Right forelimb (tissue), 1 donor: ENCODE results near the gene CYB5B.
"Not testable (repeated sequence)": the region's sequence is repeated elsewhere in the genome, so short reads cannot be mapped to it uniquely, and the experiment has no call there.

Experiments
- DNase-seq: peaks from one replicate; pipeline ENCODE4 v3.0.0-alpha.2; 2018

CYB5B gene

GRCh38 chr16:69410219-69410990, 14.0 kb upstream of the CYB5B start:
- DNase-seq, result no peak

GRCh38 chr16:69411064-69411985, 13.1 kb upstream of the CYB5B start:
- DNase-seq, result no peak

- DNase-seq, result no peak
These were observed 12.1 kb upstream of the CYB5B start for GRCh38 chr16:69412287-69412686.

- DNase-seq, result no peak
These were observed 11.3 kb upstream of the CYB5B start for GRCh38 chr16:69413045-69413664.

- no peak for DNase-seq
These were observed 6.8 kb upstream of the CYB5B start for GRCh38 chr16:69417520-69418199.

GRCh38 chr16:69419956-69420355, 4.5 kb upstream of the CYB5B start:
- DNase-seq, result no peak

- DNase-seq, result no peak
These were observed 1.2 kb upstream of the CYB5B start for GRCh38 chr16:69423189-69423588.

- no peak for DNase-seq
These were observed 741 bp downstream of the CYB5B start for GRCh38 chr16:69424935-69425784.

GRCh38 chr16:69428652-69429051, 4.2 kb downstream of the CYB5B start:
- DNase-seq, result no peak

- DNase-seq, result not testable (repeated sequence)
These were observed 4.7 kb downstream of the CYB5B start for GRCh38 chr16:69429058-69429640.

- DNase-seq, result no peak
These were observed 7.6 kb downstream of the CYB5B start for GRCh38 chr16:69431948-69432468.

- DNase-seq, result no peak
These were observed 9.6 kb downstream of the CYB5B start for GRCh38 chr16:69434066-69434465.

- DNase-seq, result no peak
These were observed 11.8 kb downstream of the CYB5B start for GRCh38 chr16:69435977-69436820.

- no peak for DNase-seq
These were observed 12.5 kb downstream of the CYB5B start for GRCh38 chr16:69436896-69437295.

- DNase-seq, result no peak
These were observed 14.0 kb downstream of the CYB5B start for GRCh38 chr16:69438465-69438864.

- no peak for DNase-seq
These were observed 15.8 kb downstream of the CYB5B start for GRCh38 chr16:69440250-69440649.

GRCh38 chr16:69441030-69441429, 16.6 kb downstream of the CYB5B start:
- DNase-seq, result not testable (repeated sequence)

- peak; percentile 44 for DNase-seq
These were observed 19.7 kb downstream of the CYB5B start for GRCh38 chr16:69443927-69444631.

GRCh38 chr16:69444873-69445517, 20.6 kb downstream of the CYB5B start:
- DNase-seq, result no peak
